CD1c-positive myeloid dendritic cell (primary cell): ENCODE data around the gene ZDHHC14.
"Not testable (repeated sequence)": the region's sequence is repeated elsewhere in the genome, so short reads cannot be mapped to it uniquely, and the experiment has no call there.

ENCODE experiments used
- DNase-seq: peaks from one replicate; pipeline ENCODE4 v3.0.0-alpha.2; 2016; ENCODE audit errors: extremely low spot score

ZDHHC14 gene

DNA sequence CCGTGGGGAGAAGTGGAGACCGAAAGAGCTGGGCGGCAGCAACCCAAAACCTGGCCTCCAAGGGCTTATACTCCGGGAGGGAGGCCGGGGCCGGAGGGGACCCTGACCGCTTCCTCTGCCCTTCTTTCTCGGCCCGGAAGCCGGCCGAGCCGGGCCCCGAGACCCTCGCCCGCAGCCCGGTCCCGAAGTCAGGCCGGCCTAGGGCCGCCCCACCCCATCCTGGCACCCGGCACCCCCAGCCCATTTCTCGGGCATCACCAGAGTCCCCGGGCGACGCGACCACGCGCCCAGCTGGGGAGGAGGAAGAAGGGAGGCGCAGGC lies 572 bp upstream of the ZDHHC14 start:
- DNase-seq: no peak

DNA sequence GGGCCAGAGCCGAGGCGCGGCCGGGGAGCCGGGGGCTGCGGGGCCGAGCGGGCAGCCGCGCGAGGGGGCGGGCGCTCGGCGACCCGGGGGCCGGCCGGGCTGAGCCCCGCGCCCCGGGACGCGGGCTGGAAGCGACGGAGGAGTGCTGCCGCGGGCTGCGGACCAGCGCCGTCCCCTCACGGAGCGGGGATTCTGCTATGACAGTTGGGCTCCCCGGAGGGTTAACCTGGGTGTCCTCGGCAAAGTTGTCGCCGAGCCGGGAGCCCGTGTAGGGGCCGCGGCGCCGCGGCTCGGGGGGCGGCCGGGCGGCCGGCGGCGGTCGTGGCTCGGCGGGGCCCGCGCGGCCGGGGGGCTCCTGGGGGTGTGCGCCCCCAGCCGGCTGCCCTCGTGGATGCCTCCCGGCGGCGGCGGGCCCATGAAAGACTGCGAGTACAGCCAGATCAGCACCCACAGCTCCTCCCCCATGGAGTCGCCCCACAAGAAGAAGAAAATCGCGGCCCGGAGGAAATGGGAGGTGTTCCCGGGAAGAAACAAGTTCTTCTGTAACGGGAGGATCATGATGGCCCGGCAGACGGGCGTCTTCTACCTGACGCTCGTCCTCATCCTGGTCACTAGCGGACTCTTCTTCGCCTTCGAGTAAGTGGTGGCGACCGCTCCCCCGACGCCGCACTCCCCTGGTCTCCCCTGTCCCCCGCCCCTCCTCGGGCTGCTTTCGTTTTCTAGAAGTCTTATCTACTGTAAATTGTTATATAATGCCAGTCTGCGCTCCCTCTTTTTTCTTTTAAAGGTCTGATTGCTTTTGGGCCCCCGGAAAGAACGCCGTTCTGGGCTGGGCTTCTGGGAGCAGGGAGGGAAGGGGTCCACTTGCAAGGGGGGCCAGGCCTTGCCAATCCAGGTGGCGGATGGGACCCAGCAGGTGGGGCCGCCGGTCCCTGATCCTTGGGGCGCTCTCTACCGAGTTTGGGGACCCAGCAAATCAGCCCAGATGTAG lies 936 bp downstream of the ZDHHC14 start:
- DNase-seq: peak; percentile 40

DNA sequence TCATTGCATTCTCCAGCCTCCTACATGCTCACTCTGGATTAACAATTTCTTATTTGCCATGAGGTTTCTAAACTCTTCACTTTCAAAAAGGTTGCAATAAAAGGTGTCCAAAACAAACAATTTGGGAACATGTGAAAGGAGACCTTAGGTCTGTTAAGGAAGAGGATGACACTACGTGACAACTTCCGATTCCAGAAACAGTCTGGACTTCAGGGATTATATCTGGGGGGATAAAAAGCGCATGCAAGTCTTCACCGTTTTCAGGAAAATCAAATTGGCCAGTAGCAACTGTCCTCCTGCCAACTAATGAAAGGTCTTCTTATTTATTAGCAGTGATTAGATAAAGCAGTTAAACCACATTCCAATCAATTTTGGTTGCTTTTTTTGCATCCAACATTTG lies 1.8 kb downstream of the ZDHHC14 start:
- DNase-seq: no peak

DNA sequence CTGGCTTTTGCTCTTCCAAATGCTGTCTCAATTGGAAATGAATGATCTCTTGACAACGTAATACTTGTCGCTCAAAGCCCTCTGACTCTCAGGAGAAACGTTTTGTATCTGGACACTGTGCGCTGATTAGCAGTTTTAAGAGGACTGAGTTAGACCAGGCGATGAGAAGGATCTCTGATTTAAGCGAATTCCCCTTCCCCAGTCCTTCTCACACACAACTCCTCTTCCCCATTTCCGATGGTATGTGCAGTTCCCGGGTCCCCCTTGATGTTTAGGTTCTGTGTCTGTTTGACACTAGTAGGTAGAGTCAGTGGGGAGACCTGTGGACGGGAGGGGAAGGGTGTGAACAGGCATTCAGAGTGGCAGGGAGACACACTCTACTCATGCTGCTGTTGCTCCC lies 2.5 kb downstream of the ZDHHC14 start:
- DNase-seq: no peak

DNA sequence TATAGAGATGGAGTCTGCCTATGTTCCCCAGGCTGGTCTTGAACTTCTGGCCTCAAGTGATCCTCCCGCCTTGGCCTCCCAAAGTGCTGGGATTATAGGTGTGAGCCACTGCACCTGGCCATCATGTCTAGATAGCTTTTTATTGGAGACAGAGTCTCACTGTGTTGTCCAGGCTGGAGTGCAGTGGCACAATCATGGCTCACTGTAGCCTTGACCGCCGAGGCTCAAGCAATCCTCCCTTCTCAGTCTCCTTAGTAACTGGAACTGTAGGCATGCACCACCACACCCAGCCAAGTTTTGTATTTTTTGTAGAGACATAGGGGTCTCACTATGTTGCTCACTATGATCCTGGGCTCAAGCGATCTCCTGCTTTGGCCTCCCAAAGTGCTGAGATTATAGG lies 4.0 kb downstream of the ZDHHC14 start:
- not testable (repeated sequence) for DNase-seq

DNA sequence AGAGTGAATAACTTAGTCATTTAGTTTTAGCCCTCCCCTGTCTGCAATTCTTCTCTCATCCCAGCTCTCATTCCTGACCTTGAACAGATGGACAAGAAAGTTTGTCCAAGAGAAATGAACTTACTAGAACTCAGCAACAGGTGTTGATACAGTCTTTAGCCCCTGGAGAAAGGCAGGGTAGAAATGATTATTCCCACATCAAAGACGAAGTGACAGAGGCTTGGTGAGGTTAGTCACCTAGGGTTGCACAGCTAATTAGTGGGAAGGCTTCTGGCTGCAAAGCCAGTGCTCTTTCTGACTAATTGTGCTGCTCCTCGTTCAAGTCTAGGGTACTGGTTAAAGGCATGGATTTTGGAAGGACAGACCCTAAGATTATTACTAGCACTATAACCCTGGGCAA lies 4.5 kb downstream of the ZDHHC14 start:
- DNase-seq: no peak

DNA sequence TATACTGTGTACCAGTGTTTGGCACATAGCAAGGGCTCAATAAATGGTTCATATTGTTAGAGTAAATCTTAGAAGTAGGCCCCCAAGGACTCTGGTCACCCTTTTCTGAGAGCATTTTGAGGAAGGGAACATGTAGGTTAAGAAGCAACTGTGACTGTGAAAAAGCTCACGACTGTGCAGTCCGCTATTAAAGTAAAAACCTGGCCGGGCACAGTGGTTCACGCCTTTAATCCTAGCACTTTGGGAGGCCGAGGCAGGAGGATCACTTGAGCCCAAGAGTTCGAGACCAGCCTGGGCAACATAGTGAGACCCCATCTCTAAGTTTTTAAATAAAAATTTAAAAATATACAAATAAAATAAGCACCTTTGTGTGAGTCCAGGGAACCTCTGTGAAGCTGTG lies 5.0 kb downstream of the ZDHHC14 start:
- DNase-seq: no peak

DNA sequence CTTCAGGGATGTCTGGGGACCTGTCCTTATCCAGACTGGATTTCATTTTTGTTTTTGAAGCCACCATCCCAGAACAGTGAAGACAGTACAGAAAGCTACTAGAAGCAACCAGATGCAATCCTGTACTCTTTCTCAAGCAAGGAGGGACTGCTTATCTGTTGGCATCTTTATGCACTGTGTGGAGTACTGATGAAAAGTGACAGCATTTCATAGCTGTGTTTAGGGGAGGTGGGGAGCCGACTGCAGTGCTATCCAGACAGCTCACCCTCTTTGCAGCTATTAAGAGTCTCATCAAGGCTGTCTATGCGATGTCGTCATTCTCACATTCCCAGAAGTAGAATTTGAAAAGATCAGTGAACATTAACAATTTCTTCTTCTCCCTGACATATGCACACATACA lies 5.5 kb downstream of the ZDHHC14 start:
- DNase-seq: no peak

DNA sequence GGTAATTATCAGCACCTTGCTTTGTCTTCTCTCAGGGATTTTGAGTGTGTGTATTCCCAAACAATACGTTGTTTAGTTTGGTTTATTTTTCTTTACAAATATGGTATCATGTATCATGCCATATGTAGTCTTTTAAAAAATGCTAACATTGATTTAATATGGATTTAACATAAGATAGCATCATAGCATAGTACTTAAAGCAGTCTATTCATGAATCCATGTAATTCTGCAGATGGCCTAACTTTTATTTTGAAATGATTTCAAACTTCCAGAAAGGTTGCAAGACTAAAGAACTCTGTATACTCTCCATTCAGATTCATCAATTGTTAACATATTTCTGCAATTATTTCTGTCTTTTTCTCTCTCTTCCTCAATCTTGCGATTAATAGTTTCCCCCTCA lies 7.9 kb downstream of the ZDHHC14 start:
- no peak for DNase-seq

DNA sequence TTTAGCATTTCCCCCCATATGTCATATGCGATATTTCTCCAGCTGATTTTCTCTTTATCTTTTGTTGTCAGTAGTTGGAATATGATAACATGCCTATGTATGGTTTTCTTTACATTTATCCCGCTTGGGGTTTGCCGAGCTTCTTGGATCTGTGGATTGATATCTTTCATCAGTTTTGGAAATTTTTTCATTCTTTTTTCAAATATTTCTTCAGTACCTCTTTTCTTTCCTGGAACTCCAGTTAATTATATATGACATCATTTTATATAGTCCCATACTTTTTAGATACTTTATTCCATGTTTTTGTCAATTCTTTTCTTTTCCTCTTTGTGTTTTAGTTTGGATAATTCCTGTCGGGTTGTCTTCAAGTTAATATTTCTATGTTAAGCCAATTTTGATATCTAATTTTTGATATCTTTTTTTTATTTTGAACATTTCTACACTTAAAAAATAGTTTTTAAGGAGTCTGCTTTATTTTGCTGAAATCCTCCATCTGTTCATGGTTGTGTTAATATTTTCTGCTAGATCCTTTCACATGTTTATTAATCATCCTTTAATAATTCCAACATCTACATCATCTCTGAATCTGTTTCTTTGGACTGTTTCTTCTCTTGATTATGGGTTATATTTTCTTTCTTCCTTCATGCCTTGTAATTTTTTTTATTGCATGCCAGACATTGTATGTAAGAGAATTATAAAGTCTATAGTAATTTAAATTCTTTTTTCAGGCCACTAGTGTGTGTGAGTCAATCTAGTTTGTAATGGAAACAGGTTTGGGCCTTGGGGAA lies 9.5 kb downstream of the ZDHHC14 start:
- DNase-seq: no peak

DNA sequence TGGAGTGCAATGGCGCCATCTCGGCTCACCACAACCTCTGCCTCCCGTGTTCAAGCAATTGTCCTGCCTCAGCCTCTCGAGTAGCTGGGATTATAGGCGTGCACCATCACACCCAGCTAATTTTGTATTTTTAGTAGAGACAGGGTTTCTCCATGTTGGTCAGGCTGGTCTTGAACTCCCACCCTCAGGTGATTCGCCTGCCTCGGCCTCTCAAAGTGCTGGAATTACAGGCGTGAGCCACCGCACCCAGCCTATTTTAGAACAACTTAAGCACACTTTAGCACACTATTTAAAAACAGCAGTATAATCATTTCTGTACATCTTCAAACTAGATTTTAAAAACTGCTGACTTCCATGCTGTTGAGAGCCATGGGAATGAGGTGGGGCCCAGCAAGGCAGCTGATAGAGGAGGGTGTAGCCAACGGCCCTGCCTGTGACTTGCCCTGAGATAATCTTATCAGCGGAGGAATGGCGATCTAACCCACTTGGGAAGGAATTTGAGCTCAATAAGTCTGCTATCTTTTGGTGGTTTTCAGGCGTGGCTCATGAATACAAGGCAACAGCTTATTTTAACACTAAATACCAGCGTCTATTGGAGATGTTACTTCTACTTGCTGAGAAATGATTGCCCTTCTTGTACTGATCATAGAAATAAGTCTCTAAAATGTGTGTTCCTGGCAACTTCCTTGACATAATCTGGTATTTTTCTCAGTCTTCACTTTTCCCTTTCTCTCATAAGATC lies 12.1 kb downstream of the ZDHHC14 start:
- DNase-seq: no peak

DNA sequence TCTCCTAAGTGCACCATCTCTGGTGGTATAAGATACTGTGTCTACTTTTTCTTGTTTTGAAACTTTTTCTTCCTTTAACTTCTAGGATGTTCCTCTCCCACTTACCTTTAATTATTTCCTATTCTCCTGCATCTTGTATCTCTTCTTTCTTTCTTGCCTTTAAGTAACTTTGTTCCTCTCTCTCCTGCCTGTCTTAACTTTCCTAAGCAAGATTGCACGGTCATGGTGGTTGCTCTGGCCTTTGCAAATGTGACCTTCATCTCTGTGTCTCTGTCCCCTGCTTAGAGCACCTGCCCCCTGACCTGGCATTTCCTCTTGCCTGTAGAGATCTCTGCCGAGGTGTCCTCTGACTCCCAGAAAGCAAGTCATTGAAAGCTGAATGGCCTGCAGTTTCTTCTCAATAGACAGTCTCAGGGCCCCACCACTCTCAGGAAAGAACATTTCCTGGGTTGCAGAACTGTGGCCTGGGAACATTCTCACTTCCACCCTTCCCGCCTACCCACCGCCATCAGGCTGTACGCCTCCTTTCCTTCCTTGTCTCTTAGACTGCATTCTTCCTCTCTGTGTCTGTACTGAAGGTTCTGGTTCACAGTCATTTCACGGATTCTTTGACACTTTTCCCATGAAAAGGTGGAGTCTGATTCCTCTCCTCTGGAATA lies 12.8 kb downstream of the ZDHHC14 start:
- DNase-seq: peak; percentile 61

DNA sequence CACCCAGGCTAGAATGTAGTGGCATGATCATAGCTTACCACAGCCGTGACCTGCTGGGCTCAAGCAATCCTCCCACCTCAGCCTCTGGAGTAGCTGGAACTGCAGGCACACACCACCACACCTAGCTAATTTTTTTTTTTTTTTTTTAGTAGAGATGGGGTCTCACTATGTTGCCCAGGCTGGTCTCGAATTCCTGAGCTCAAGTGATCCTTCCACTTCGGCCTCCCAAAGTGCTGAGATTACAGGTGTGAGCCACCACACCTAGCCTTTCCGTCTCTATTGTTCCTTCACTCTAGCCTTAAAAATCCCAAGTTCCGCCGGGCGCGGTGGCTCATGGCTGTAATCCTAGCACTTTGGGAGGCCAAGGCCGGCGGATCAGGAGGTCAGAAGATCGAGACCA lies 14.2 kb downstream of the ZDHHC14 start:
- DNase-seq: not testable (repeated sequence)

DNA sequence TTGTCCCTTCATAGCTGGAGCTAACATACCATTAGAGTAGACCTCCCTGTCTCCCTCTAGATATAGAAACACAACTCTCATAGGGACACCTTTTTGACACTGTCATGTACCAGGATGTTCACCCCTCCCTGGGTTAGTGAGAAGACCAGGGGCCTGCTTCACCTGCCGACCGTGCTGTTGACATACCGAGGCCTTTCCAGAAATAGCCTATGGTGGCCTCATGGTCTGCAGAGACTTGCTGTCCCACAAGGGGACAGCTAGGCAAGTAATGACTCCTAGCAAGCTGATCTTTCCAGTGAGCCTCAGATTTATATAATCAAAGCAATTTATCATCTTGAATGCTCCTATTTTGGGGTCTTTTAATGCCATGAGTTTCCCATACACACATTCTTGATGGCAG lies 15.0 kb downstream of the ZDHHC14 start:
- DNase-seq: no peak

DNA sequence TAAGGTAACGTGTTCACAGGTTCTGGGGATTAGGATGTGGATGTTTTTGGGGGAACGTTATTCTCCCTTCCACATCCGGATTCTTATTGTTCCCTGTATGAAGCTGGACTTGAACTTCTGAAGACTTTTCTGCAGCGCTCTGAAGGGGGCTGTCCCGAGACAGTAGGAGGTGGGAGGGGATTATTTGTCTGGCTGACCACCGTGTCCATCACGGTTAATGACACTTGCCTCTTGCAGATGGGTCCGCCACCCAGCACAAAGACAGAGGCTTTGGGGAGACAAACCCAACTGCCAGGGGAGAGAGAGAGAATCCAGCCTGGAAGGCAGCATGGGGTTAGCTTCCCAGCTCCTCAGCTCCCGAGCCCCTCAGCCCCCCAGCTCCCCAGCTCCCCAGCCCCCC lies 16.7 kb downstream of the ZDHHC14 start:
- no peak for DNase-seq

DNA sequence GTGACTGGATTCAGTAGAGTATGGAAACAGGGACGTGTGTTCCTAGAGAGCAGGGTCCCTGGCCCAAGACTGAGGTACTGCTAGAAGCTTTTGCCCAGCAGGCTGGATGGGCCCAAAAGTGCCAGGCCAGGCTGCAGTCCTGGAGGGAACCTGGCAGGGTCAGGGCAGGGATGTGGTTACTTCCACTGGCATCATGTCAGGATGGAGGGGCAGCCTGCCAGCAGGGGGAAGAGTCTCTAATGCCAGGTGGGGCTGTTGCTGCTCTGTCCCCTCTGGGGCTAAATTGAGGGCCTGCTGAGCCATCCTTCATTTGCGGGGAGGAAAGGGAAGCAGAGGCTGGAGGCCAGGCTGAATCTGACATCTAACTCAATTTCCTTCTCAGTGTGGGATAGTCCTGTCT lies 17.2 kb downstream of the ZDHHC14 start:
- no peak for DNase-seq

DNA sequence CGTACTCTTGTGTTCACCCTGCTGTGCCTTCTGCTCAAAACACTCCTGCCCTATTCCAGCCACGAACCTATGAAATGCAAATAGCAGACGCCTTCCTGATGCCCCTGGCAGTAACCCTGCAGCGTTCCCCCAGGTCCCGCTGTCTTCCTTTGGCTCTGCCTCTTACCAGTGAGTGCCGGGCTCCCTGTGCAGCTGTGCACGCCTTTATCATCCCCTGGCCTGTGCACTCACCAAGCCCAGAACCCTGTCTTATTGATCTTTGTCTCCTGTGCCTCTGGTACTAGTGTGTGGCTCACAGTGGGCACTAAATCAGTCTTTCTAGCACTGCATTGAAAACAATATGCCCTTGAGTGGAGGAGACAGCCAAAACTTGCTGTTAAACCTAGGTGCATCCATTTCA lies 19.7 kb downstream of the ZDHHC14 start:
- DNase-seq: no peak

DNA sequence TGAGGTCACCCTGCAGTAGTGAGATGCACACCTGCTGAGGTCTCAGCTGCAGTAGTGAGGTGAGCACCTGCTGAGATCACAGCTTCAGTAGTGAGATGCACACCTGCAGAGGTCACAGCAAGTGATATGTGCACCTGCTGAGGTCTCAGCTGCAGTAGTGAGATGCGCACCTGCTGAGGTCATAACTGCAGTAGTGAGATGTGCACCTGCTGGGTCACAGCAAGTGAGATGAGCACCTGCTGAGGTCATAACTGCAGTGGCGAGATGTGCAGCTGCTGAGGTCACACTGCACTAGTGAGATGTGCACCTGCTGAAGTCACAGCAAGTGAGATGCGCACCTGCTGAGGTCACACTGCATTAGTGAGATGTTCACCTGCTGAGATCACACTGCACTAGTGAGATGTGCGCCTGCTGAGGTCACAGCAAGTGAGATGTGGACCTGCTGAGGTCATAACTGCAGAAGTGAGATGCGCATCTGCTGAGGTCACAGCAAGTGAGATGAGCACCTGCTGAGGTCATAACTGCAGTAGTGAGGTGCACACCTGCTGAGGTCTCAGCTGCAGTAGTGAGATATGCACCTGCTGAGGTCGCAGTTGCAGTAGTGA lies 20.8 kb downstream of the ZDHHC14 start:
- DNase-seq: no peak

DNA sequence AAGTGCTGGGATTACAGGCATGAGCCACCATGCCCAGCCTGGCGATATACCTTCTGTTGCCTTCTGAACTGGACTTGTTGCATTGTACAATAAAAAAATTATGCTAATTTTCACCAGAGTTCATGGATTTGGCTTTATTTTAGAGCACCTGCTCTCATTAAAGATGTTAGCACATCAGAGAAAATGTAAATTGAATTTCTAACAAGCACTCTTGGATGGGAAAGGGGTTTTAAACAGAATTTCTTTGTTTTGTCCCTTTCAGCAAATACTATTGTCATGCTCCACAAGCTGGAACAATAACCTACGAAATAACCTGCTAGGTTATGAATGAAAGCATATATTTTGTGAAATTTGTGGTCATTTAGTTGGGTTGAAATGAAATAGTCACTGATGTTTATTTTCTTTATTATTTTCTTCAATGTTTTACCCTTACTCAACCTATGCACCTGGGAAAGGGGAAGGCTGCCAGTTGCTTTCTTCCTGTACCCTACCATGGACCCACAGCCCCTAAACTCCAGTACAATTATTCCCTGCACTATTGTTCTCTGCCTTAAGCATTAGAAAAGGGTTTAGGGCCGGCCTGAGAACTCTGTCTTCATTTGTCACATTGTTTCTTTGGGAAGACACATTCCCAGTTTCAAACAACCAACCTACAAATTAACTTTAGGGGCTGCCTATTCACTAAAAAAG lies 22.2 kb downstream of the ZDHHC14 start:
- no peak for DNase-seq

DNA sequence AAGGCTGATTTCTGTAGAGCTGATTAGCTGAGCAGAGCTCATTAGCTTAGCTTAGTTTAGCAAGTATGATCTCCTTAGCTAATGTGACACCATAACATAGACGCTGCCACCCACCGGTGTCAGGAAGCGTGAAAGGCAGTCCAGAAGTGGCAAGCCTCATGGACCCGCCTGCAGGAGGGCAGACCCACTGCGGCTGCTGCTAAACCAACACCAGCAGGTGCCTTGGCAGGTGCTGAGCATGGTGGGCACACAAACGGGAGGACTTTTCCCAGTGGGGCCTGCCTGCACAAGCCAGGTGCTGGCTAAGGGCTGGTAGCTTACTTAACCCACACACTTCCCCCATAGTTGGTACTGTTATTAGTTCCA lies 22.7 kb downstream of the ZDHHC14 start:
- no peak for DNase-seq

DNA sequence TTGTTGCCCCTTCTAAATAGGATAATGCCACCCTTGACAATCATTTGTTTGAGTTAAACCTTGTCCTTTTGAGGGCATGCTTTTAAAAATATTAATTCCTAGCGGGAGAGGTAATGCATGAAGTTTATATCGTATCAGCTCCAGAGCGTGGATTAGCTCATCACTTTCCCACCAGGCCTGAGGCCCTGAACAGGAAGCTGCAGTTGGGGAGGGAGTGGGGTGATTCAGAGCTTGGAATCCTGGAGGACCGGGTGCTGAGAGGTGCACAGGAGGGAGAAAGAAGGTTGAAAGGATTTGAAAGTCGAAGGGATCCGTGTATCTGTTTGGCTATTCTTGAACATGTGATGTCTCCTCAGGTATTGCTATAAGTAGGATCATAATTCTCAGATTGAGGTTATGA lies 25.0 kb downstream of the ZDHHC14 start:
- DNase-seq: no peak
